Smooth muscle cell (in vitro differentiated cells): ENCODE results near the gene ALDH3B1. TPM values are rescaled to one million over a fixed set of nuclear protein-coding genes. Genes with fewer than 3 reads are reported as not detected.

ENCODE experiments used
- DNase-seq: peaks from one replicate; lab custom pipeline; 2025; ENCODE audit not compliant: unreplicated experiment; lab: John Stamatoyannopoulos, UW
- H2AFZ ChIP-seq: fragments of 200-600 bp; sonication (generic); 2 replicates; pipeline ENCODE4 v1.6.0; 2016; ENCODE audit warnings: antibody characterized with exemption, low read depth, mild to moderate bottlenecking
- H3F3A ChIP-seq: fragments of 200-600 bp; sonication (generic); 2 replicates; pipeline ENCODE4 v1.6.0; 2017; ENCODE audit warnings: antibody characterized with exemption, low read depth
- H3K27ac ChIP-seq: fragments of 200-600 bp; sonication (generic); 2 replicates; pipeline ENCODE4 v1.5.1; 2016; ENCODE audit warnings: low read depth, mild to moderate bottlenecking
- H3K27me3 ChIP-seq: fragments of 200-600 bp; sonication (generic); 2 replicates; pipeline ENCODE4 v1.6.1; 2016; ENCODE audit warnings: low read depth, mild to moderate bottlenecking
- H3K36me3 ChIP-seq: fragments of 200-600 bp; sonication (generic); 2 replicates; pipeline ENCODE4 v1.5.1; 2016; ENCODE audit warnings: low read depth
- H3K4me1 ChIP-seq: fragments of 200-600 bp; sonication (generic); 2 replicates; pipeline ENCODE4 v1.5.1; 2016; ENCODE audit warnings: low read depth
- H3K4me2 ChIP-seq: fragments of 200-600 bp; sonication (generic); 2 replicates; pipeline ENCODE4 v1.6.0; 2016; ENCODE audit warnings: mild to moderate bottlenecking
- H3K4me3 ChIP-seq: fragments of 200-600 bp; sonication (generic); 2 replicates; pipeline ENCODE4 v1.5.1; 2016; ENCODE audit warnings: mild to moderate bottlenecking
- H3K79me2 ChIP-seq: fragments of 200-600 bp; sonication (generic); 2 replicates; pipeline ENCODE4 v1.6.0; 2016; ENCODE audit warnings: low read depth, mild to moderate bottlenecking
- H3K9ac ChIP-seq: fragments of 200-600 bp; sonication (generic); 2 replicates; pipeline ENCODE4 v1.6.0; 2016; ENCODE audit warnings: low read depth
- H3K9me3 ChIP-seq: fragments of 200-600 bp; sonication (generic); replicated peaks from 2 replicates; pipeline ENCODE4 v1.5.1; 2016; ENCODE audit warnings: low read depth
- H4K20me1 ChIP-seq: fragments of 200-600 bp; sonication (generic); 2 replicates; pipeline ENCODE4 v1.6.0; 2016; ENCODE audit warnings: low read depth
- WGBS: methylation state at CpG from one replicate; pipeline ENCODE4 v1.1.7; 2016; ENCODE audit warnings: low lambda C conversion rate; 5-methylcytosine and 5-hydroxymethylcytosine counted together
- polyA plus RNA-seq: library from polyadenylated mRNA; unstranded; fragments of >200 nt; fragmentation: Nextera tagmentation; extraction: Ambion mirVana; gene quantifications from 2 replicates; pipeline ENCODE4 v1.2.1, GENCODE V29; 2016
- total RNA-seq: library from RNA; depleted of rRNA; stranded (reverse); fragments of >200 nt; gene quantifications from 2 replicates; pipeline ENCODE4 v1.2.3, GENCODE V29; 2014
- TF ChIP-seq, protein P1 (sequence below): fragments of 200-600 bp; sonication (generic); IDR thresholded peaks from 2 replicates; pipeline ENCODE4 v1.5.1; 2017; ENCODE audit warnings: borderline replicate concordance, mild to moderate bottlenecking, antibody characterized with exemption; ENCODE audit not compliant: insufficient read depth, poor library complexity, severe bottlenecking

ALDH3B1 gene
- total and polyA plus RNA-seq, 2 experiments from 2014 or later, result 8.8 to 9.9 TPM

DNA sequence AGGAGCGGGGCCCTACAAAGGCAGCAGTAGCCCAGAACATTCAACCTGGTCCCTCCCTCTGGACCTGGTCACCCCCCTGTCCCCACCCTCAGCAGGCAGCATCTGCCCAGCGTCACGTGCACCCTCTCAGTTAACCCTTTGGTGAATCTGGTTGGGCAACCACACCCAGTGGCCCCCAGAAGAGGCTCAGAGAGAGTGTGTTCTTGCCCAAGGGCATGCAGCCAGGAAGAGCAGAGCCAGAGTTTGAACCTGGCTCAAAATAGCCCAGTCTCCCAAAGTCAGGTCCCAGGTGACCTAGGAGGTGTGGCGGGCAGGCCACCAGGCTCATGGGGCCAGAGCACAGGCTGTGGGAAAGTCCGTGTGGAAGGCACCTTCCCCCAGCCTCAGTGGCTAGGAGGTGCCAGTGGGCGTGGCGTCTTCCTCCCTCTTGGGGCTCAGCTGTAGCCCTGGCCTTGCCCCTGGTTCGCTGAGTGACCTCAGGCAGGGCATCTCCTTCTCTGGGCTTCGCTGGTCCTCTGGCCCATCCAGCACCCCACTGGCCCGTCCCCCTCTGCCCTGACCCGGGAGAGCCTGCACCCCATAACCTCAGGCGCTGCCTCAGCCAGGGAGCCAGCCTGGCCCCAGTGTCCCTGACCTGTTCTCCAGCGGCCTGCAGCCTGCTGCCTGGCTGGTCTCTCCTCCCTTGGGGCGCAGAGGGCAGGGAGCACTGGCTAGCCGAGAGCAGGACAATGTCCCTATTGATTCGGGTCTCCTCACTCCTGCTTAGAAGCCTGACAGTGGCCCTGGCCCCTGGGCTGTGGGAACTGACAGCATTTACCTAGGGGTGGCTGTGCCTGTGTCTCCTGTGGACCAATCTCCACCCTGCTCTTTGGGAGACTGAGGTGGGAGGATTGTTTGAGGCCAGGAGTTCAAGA lies 7.0 kb downstream of the ALDH3B1 start:
- no peak for DNase-seq
- 74% methylated on average over 16 of the region's 16 CpGs for WGBS
- no peaks in the 10 kb centered on the region for H3K27me3 ChIP-seq
- H3K9ac ChIP-seq, result no peak overlapping the region
- H3K27ac ChIP-seq, result no peak overlapping the region
- no peaks in the 10 kb centered on the region for H3K9me3 ChIP-seq
- no peaks in the 10 kb centered on the region for H3K79me2 ChIP-seq
- H3K36me3 ChIP-seq, result no peaks in the 10 kb centered on the region
- no peak overlapping the region for H3K4me2 ChIP-seq
- no peak overlapping the region for H2AFZ ChIP-seq
- peaks cover 3% of the 10 kb centered on the region for H3K4me1 ChIP-seq
- no peaks in the 10 kb centered on the region for H3F3A ChIP-seq
- TF ChIP-seq, protein P1, sequence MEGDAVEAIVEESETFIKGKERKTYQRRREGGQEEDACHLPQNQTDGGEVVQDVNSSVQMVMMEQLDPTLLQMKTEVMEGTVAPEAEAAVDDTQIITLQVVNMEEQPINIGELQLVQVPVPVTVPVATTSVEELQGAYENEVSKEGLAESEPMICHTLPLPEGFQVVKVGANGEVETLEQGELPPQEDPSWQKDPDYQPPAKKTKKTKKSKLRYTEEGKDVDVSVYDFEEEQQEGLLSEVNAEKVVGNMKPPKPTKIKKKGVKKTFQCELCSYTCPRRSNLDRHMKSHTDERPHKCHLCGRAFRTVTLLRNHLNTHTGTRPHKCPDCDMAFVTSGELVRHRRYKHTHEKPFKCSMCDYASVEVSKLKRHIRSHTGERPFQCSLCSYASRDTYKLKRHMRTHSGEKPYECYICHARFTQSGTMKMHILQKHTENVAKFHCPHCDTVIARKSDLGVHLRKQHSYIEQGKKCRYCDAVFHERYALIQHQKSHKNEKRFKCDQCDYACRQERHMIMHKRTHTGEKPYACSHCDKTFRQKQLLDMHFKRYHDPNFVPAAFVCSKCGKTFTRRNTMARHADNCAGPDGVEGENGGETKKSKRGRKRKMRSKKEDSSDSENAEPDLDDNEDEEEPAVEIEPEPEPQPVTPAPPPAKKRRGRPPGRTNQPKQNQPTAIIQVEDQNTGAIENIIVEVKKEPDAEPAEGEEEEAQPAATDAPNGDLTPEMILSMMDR, result no peak
- no peaks in the 10 kb centered on the region for H4K20me1 ChIP-seq
- no peak overlapping the region for H3K4me3 ChIP-seq

DNA sequence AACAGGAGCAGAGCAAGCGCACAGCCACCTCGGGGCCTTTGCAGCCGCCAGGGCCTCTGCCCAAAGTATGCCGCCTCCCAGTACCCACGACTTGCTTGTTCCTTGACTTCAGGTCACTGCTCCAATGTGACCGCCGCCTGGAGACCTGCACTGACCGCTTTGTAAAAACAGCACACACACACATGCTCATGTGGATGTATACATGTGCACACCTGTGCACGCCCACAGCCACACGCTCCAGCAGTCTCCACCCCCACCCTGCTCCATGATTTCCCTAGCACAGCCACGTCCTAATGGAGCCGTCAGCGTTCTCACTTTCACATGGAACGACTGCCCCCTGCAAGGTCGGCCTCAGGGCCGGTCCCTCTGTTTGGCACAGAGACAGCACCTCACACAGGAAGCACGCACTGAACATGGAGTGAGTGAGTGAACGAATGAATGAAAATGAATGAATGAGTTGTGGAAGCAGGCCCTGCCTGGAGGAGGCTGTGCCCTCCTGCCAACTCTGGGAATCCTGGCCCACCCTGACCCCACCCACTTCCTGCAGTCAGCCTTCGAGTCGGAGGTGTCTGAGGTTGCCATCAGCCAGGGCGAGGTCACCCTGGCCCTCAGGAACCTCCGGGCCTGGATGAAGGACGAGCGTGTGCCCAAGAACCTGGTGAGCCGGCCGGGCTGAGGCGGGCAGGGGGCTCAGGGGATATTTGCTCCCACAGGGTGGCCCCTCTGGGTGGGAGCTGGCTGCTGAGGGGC lies 8.0 kb downstream of the ALDH3B1 start:
- TF ChIP-seq, protein P1, result no peak
- Histone ChIP-seq H3K4me2 (no peak overlapping the region), H3K27ac (no peak overlapping the region), H3K9ac (no peak overlapping the region), H3K9me3 (no peaks in the 10 kb centered on the region), H3K79me2 (no peaks in the 10 kb centered on the region), H3K4me3 (no peak overlapping the region), H3K27me3 (no peaks in the 10 kb centered on the region), H3K4me1 (peaks cover 3% of the 10 kb centered on the region), H4K20me1 (no peaks in the 10 kb centered on the region), H2AFZ (no peak overlapping the region), H3K36me3 (no peaks in the 10 kb centered on the region), H3F3A (no peaks in the 10 kb centered on the region)
- DNase-seq, result no peak
- 88% methylated on average over 27 of the region's 27 CpGs for WGBS

- WGBS, result 92% methylated on average over 18 of the region's 18 CpGs
- Histone ChIP-seq H3K27ac (no peak overlapping the region), H2AFZ (no peak overlapping the region), H3K27me3 (no peaks in the 10 kb centered on the region), H3K9ac (no peak overlapping the region), H3K4me2 (no peak overlapping the region), H3K4me3 (no peak overlapping the region), H4K20me1 (no peaks in the 10 kb centered on the region), H3K4me1 (no peaks in the 10 kb centered on the region), H3K36me3 (no peaks in the 10 kb centered on the region), H3K9me3 (no peaks in the 10 kb centered on the region), H3K79me2 (no peaks in the 10 kb centered on the region), H3F3A (no peaks in the 10 kb centered on the region)
- TF ChIP-seq, protein P1, result no peak
- DNase-seq, result no peak
Observed at GRCh38 chr11:68018730-68019190, 8.6 kb downstream of the ALDH3B1 start.
